ENCODE results near the gene RNF166. TPM values are rescaled to one million over a fixed set of nuclear protein-coding genes. Genes with fewer than 3 reads are reported as not detected.

The RNF166 gene
- total and polyA plus RNA-seq, 7 donors: 10.1 to 22.9 (median 14.1) TPM

DNA sequence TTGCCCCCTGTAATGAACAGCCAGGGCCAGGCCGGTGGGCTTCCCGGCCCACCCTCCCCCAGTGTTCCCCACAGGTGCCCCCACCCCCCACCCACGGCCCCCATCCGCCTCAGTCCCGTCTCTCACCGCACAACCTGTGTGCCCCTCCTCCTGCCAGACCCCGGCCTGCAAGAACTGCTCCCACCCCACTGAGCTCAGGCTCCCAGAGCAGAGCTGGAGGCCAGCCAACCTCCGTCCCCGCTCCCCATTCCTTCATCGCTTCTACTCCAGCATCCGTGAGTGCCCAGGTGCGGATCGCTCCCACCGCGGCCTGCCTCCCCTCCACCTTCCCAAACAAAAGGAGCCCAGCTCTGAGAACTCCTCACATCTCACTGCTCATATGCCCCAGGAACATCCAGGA is 47.5 kb downstream of the RNF166 start:
- Histone ChIP-seq H3K36me3 (ENCODE audit: insufficient read depth in 1 of 2, low read depth in 1 of 2) (peaks cover 0 to 24% of the 10 kb centered on the region in 2 donors), H3K9me3 (no peaks in the 10 kb centered on the region), H3K4me3 (no peak overlapping the region), H3K27ac (no peak overlapping the region), H3K4me1 (peaks cover 6% of the 10 kb centered on the region), H3K27me3 (ENCODE audit: insufficient read depth in 3 of 3, low read length in 2 of 3) (no peaks in the 10 kb centered on the region)
- 87 to 93% (median 93%) methylated on average over 13 to 15 of the region's 15 CpGs for WGBS, 3 donors
- DNase-seq (no peak), ATAC-seq (no peak)
- TF ChIP-seq, protein P1, sequence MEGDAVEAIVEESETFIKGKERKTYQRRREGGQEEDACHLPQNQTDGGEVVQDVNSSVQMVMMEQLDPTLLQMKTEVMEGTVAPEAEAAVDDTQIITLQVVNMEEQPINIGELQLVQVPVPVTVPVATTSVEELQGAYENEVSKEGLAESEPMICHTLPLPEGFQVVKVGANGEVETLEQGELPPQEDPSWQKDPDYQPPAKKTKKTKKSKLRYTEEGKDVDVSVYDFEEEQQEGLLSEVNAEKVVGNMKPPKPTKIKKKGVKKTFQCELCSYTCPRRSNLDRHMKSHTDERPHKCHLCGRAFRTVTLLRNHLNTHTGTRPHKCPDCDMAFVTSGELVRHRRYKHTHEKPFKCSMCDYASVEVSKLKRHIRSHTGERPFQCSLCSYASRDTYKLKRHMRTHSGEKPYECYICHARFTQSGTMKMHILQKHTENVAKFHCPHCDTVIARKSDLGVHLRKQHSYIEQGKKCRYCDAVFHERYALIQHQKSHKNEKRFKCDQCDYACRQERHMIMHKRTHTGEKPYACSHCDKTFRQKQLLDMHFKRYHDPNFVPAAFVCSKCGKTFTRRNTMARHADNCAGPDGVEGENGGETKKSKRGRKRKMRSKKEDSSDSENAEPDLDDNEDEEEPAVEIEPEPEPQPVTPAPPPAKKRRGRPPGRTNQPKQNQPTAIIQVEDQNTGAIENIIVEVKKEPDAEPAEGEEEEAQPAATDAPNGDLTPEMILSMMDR (IDR thresholded peaks at IDR 0.05): no peak
- intact Hi-C loops (cut with DNase I): no loop called here

- Histone ChIP-seq H3K27ac (no peak overlapping the region), H3K4me1 (peaks cover 5% of the 10 kb centered on the region), H3K27me3 (ENCODE audit: insufficient read depth in 3 of 3, low read length in 2 of 3) (no peaks in the 10 kb centered on the region), H3K9me3 (no peaks in the 10 kb centered on the region), H3K4me3 (no peak overlapping the region), H3K36me3 (ENCODE audit: insufficient read depth in 1 of 2, low read depth in 1 of 2) (peaks cover 0 to 33% of the 10 kb centered on the region in 2 donors)
- intact Hi-C loops (cut with DNase I): no loop called here
- no peak for ATAC-seq
- 89 to 91% (median 90%) methylated on average over 18 to 19 of the region's 19 CpGs for WGBS, 3 donors
- DNase-seq: no peak
- TF ChIP-seq, protein P1 (IDR thresholded peaks at IDR 0.05): no peak
Measured at GRCh38 chr16:88657371-88657770, 48.8 kb downstream of the RNF166 start.

DNA sequence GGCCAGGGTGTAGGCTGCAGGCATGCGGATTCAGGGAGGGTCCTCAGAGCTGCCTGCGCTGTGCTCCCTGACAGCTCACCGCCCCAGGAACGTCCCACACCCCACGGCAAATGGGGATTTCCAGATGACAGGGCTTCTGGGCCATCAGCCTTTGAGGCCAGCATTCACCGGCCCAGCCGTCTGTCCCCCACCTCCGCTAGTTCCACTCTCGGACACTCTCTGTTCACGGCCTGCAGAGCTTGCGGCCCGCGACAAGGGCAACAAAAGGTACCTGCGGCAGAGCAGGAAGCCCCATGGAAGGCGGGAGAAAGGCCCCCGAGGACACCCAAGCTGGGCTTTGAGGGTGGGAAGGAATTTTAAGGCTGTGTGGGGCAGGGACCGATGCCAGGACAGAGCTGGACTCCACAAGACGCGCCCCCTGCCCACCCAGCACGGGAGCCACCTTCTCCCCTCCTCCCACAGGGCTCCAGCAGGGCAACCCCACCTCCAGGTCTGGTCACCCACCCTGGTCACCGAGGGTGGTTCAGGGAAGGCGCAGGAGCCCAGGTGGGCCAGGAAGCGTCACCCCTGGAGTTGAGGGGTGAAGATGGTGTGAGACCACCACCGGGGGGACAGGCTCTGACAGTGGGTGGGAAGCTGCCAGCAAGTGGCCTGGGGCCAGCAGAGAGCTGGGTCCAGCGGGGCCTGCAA is 49.8 kb downstream of the RNF166 start:
- Histone ChIP-seq H3K27ac (no peak overlapping the region), H3K4me1 (peaks cover 3% of the 10 kb centered on the region), H3K4me3 (no peak overlapping the region), H3K36me3 (ENCODE audit: insufficient read depth in 1 of 2, low read depth in 1 of 2) (peaks cover 0 to 33% of the 10 kb centered on the region in 2 donors), H3K27me3 (ENCODE audit: insufficient read depth in 3 of 3, low read length in 2 of 3) (no peaks in the 10 kb centered on the region), H3K9me3 (no peaks in the 10 kb centered on the region)
- TF ChIP-seq, protein P1 (IDR thresholded peaks at IDR 0.05): no peak
- WGBS, 3 donors: 84 to 89% (median 89%) methylated on average over 25 of the region's 25 CpGs
- intact Hi-C loops (cut with DNase I): no loop called here
- ATAC-seq (no peak), DNase-seq (no peak)

GRCh38 chr16:88655733-88656281 is 50.4 kb downstream of the RNF166 start:
- WGBS, 3 donors: 91 to 94% (median 92%) methylated on average over 29 of the region's 29 CpGs
- TF ChIP-seq, protein P1 (IDR thresholded peaks at IDR 0.05): no peak
- Histone ChIP-seq H3K4me1 (peaks cover 9% of the 10 kb centered on the region), H3K9me3 (no peaks in the 10 kb centered on the region), H3K27me3 (ENCODE audit: insufficient read depth in 3 of 3, low read length in 2 of 3) (no peaks in the 10 kb centered on the region), H3K36me3 (ENCODE audit: insufficient read depth in 1 of 2, low read depth in 1 of 2) (peaks cover 0 to 33% of the 10 kb centered on the region in 2 donors), H3K27ac (no peak overlapping the region), H3K4me3 (no peak overlapping the region)
- no peak for DNase-seq
- intact Hi-C loops (cut with DNase I): no loop called here
- no peak for ATAC-seq

All from psoas muscle (tissue), 8 donors.